Liver (tissue), 3 donors: ENCODE results near the gene HSD17B1.

ENCODE experiments used
- EGR1 ChIP-seq, 2 donors: IDR thresholded peaks; 2 replicates each; pipeline ENCODE4 v1.6.1; 2016 to 2018; ENCODE audit warnings: antibody characterized with exemption in 2 of 2, low read depth in 2 of 2
- GABPA ChIP-seq, 2 donors: IDR thresholded peaks in 1 of 2; conservative IDR thresholded peaks in 1 of 2; 2 replicates each; pipeline ENCODE4 v1.6.1; 2016; ENCODE audit warnings: antibody characterized with exemption in 2 of 2, mild to moderate bottlenecking in 1 of 2, moderate library complexity in 1 of 2
- NR2F2 ChIP-seq: IDR thresholded peaks from 2 replicates; pipeline ENCODE4 v1.6.1; 2016; ENCODE audit warnings: antibody characterized with exemption
- RAD21 ChIP-seq, 2 donors: IDR thresholded peaks; 2 replicates each; pipeline ENCODE4 v1.6.1; 2016; ENCODE audit warnings: antibody characterized with exemption in 2 of 2, mild to moderate bottlenecking in 2 of 2
- TAF1 ChIP-seq: conservative IDR thresholded peaks from 2 replicates; pipeline ENCODE4 v1.6.1; 2016; ENCODE audit warnings: antibody characterized with exemption, mild to moderate bottlenecking
- YY1 ChIP-seq: IDR thresholded peaks from 2 replicates; pipeline ENCODE4 v1.6.1; 2016; ENCODE audit warnings: antibody characterized with exemption, mild to moderate bottlenecking
- TF ChIP-seq, protein P1 (sequence below): fragments of 150-350 bp; IDR thresholded peaks from 2 replicates; pipeline ENCODE4 v1.5.1; 2017; ENCODE audit warnings: improper control_type of control experiment, low read depth, low read length; ENCODE audit not compliant: missing input control
- TF ChIP-seq, protein P2 (sequence below): IDR thresholded peaks from 2 replicates; pipeline ENCODE4 v1.6.1; 2016; ENCODE audit warnings: antibody characterized with exemption
- donor health status: healthy.
- donor health status: healthy.

DNA sequence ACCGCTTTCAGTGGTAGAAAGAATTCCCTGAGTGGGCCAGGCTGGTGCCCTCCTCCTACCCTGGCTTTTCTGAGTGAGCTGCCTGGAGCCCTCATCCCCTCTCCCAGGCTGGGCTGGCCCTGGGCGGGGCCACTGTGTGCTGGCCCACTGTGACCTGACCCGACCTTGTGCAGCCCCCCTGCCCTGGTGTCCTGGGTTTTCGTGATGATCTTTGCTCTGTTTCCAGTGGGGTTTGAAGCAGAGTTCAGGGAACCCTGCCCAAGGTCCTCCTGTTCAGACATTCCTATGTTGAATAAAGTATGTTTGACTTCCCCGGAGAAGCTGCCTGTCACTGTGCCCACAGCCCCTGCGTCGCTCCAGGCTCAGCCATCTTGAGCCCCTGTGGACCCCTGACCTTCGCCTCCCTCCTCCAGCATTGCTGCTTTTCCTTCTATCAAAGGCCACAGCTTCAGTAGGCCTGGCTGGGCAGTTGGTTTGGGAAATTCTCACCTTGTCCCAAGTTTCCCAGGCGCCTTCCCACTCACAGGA, 30.4 kb upstream of the HSD17B1 start:
- TF ChIP-seq, protein P1, sequence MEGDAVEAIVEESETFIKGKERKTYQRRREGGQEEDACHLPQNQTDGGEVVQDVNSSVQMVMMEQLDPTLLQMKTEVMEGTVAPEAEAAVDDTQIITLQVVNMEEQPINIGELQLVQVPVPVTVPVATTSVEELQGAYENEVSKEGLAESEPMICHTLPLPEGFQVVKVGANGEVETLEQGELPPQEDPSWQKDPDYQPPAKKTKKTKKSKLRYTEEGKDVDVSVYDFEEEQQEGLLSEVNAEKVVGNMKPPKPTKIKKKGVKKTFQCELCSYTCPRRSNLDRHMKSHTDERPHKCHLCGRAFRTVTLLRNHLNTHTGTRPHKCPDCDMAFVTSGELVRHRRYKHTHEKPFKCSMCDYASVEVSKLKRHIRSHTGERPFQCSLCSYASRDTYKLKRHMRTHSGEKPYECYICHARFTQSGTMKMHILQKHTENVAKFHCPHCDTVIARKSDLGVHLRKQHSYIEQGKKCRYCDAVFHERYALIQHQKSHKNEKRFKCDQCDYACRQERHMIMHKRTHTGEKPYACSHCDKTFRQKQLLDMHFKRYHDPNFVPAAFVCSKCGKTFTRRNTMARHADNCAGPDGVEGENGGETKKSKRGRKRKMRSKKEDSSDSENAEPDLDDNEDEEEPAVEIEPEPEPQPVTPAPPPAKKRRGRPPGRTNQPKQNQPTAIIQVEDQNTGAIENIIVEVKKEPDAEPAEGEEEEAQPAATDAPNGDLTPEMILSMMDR = no peak
- no peak for TF ChIP-seq GABPA (IDR thresholded peaks at IDR 0.05 in 1 of 2, conservative IDR thresholded peaks at IDR 0.05 in 1 of 2)
- TF ChIP-seq TAF1 = no peak
- TF ChIP-seq YY1 = no peak
- TF ChIP-seq, protein P2, sequence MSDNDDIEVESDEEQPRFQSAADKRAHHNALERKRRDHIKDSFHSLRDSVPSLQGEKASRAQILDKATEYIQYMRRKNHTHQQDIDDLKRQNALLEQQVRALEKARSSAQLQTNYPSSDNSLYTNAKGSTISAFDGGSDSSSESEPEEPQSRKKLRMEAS = no peak
- TF ChIP-seq EGR1 (IDR thresholded peaks at IDR 0.05; ENCODE audit: low read depth in 2 of 2) = no peak
- peak; percentile 58 for TF ChIP-seq NR2F2
- no peak for TF ChIP-seq RAD21 (IDR thresholded peaks at IDR 0.05)
